ENCODE results near the gene MFAP2. TPM values are rescaled to one million over a fixed set of nuclear protein-coding genes. Genes with fewer than 3 reads are reported as not detected.
A peak's percentile ranks its signal among the peaks of the same experiment; 100 is the strongest.

MFAP2 gene
- total and polyA plus RNA-seq, 3 donors from 2014 or later: 7.9 to 22.0 (median 18.7) TPM

- Histone ChIP-seq H3K27ac (peak overlapping the region in 1 of 2 donors; percentile 48), H3K9me3 (no peaks in the 10 kb centered on the region), H3K27me3 (no peaks in the 10 kb centered on the region), H3K4me1 (peaks cover under 1% of the 10 kb centered on the region), H3K4me3 (peak overlapping the region; percentile 39 to 54), H3K36me3 (ENCODE audit: low read depth, missing control alignments) (no peaks in the 10 kb centered on the region)
- no peak for DNase-seq
- TF ChIP-seq POLR2A (IDR thresholded peaks at IDR 0.05) (no peak), CTCF (IDR thresholded peaks at IDR 0.05) (no peak)
- WGBS, 2 donors: 57 to 67% methylated on average over 14 of the region's 14 CpGs
- intact Hi-C loops (cut with DNase I; ENCODE audit: low total_unique reads): no loop called here
Observed at GRCh38 chr1:16961297-16962133, 18.9 kb downstream of the MFAP2 start.

DNA sequence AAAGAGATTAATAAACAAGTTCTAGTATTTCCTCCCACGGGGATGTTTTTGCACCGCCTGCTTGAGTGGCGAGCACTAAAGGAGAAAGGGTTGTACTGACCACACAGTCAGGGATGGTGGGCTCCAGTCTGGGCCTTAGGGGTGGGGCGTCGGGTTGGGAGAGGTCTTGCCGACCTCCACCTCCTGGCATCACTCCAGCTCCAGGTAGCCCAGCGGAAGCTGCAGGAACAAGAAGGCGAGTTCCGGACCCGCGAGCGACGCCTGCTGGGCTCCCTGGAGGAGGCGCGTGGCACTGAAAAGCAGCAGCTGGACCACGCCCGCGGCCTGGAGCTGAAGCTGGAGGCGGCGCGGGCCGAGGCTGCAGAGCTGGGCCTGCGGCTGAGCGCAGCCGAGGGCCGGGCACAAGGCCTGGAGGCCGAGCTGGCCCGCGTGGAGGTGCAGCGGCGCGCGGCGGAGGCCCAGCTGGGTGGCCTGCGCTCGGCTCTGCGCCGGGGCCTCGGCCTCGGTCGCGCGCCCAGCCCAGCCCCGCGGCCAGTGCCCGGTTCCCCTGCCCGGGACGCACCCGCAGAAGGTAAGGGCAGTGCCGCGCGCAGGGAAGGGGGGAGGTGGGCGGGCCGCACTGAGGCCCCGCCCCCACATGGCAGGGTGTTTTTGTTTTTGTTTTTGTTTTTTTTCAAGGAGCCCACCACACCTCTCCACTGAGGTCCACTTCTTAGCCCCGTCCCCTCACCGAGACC, 19.7 kb downstream of the MFAP2 start:
- 2 to 6% methylated on average over 16 to 49 of the region's 57 CpGs for WGBS, 2 donors
- peak; percentile 86 for DNase-seq
- Histone ChIP-seq H3K36me3 (ENCODE audit: low read depth, missing control alignments) (no peaks in the 10 kb centered on the region), H3K4me3 (peak overlapping the region; percentile 39 to 54), H3K9me3 (no peaks in the 10 kb centered on the region), H3K27ac (peak overlapping the region in 1 of 2 donors; percentile 48), H3K4me1 (no peaks in the 10 kb centered on the region), H3K27me3 (no peaks in the 10 kb centered on the region)
- intact Hi-C loops (cut with DNase I; ENCODE audit: low total_unique reads): no loop called here
- TF ChIP-seq CTCF (IDR thresholded peaks at IDR 0.05) (peak; percentile 21 to 58 (median 54)), POLR2A (IDR thresholded peaks at IDR 0.05) (no peak)

DNA sequence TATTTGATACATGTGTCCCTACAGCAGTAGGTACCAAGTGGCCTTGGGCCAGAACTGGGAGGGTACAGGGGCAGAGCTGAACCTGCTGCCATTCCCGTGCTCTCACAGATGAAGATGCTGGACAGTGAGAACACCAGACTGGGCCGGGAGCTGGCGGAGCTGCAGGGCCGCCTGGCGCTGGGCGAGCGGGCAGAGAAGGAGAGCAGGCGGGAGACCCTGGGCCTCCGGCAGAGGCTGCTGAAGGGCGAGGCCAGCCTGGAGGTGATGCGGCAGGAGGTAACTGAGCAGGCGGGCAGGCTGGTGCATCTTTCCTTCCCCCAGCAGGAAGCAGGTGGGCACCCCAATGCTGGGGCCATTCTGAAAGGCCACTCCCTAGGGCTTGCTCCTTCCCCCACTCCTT, 21.9 kb downstream of the MFAP2 start:
- no peak overlapping the region for H3K27ac ChIP-seq
- 95 to 97% methylated on average over 8 to 12 of the region's 12 CpGs for WGBS, 2 donors
- intact Hi-C loops (cut with DNase I; ENCODE audit: low total_unique reads): loop anchor here (10.0 kb wide), 1 partner anchor 66 kb away; no protein-coding TSS in a partner anchor

DNA sequence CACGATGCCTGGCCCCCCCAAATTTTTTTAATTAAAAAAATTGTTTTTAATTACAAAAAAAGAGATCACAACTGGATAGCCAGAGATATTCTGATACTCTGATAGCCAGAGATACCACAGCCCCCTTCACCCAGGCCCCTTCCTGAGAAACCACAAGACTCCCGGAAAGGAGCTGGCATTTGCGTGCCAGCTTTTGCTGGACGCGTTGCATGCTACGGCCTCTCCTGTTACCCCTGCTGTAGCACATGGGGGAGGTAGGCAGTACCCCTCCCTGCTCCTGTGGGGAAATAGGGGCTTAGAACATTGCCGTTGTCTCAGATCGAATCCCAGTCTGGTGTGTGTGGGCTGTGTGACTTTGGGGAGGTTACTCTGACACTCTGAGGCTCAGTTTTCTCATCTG, 22.7 kb downstream of the MFAP2 start:
- Histone ChIP-seq H3K36me3 (ENCODE audit: low read depth, missing control alignments) (no peaks in the 10 kb centered on the region), H3K4me1 (no peaks in the 10 kb centered on the region), H3K27ac (no peak overlapping the region), H3K4me3 (no peak overlapping the region), H3K27me3 (no peaks in the 10 kb centered on the region), H3K9me3 (no peaks in the 10 kb centered on the region)
- WGBS, 2 donors: 85 to 94% methylated on average over 8 of the region's 8 CpGs
- no peak for DNase-seq
- intact Hi-C loops (cut with DNase I; ENCODE audit: low total_unique reads): loop anchor here (10.0 kb wide), 1 partner anchor 67 kb away; no protein-coding TSS in a partner anchor
- TF ChIP-seq POLR2A (IDR thresholded peaks at IDR 0.05): no peak
- TF ChIP-seq CTCF (IDR thresholded peaks at IDR 0.05): no peak

More for the DNA sequence above, 21.9 kb downstream of the MFAP2 start:
- Histone ChIP-seq H3K36me3 (ENCODE audit: low read depth, missing control alignments) (no peaks in the 10 kb centered on the region), H3K4me3 (no peak overlapping the region), H3K4me1 (no peaks in the 10 kb centered on the region), H3K9me3 (no peaks in the 10 kb centered on the region), H3K27me3 (no peaks in the 10 kb centered on the region)
- TF ChIP-seq POLR2A (IDR thresholded peaks at IDR 0.05) (no peak), CTCF (IDR thresholded peaks at IDR 0.05) (no peak)
- DNase-seq: no peak
